Neural progenitor cell (in vitro differentiated cells): ENCODE results near the gene INPP5D.

ENCODE experiments used
- CTCF ChIP-seq: fragments of 200-600 bp; sonication (generic); IDR thresholded peaks from 2 replicates; pipeline ENCODE4 v1.5.1; 2017; ENCODE audit warnings: antibody characterized with exemption, mild to moderate bottlenecking
- EZH2phosphoT487 ChIP-seq: fragments of 200-600 bp; sonication (generic); IDR thresholded peaks from 2 replicates; pipeline ENCODE4 v1.6.1; 2017; ENCODE audit warnings: antibody characterized with exemption

GRCh38 chr2:233185963-233186362 is 125.8 kb downstream of the INPP5D start:
- TF ChIP-seq CTCF (no peak), EZH2phosphoT487 (no peak)
